GM18907 (cell line): ENCODE results near the gene PPL.
"Not testable (repeated sequence)": the region's sequence is repeated elsewhere in the genome, so short reads cannot be mapped to it uniquely, and the experiment has no call there.

Experiments
- ATAC-seq: cut with Tn5 transposase; IDR thresholded peaks from one replicate; pipeline ENCODE4 v1.9.1; 2021; ENCODE audit warnings: mild to moderate bottlenecking, moderate library complexity; ENCODE audit not compliant: unreplicated experiment

The PPL gene

DNA sequence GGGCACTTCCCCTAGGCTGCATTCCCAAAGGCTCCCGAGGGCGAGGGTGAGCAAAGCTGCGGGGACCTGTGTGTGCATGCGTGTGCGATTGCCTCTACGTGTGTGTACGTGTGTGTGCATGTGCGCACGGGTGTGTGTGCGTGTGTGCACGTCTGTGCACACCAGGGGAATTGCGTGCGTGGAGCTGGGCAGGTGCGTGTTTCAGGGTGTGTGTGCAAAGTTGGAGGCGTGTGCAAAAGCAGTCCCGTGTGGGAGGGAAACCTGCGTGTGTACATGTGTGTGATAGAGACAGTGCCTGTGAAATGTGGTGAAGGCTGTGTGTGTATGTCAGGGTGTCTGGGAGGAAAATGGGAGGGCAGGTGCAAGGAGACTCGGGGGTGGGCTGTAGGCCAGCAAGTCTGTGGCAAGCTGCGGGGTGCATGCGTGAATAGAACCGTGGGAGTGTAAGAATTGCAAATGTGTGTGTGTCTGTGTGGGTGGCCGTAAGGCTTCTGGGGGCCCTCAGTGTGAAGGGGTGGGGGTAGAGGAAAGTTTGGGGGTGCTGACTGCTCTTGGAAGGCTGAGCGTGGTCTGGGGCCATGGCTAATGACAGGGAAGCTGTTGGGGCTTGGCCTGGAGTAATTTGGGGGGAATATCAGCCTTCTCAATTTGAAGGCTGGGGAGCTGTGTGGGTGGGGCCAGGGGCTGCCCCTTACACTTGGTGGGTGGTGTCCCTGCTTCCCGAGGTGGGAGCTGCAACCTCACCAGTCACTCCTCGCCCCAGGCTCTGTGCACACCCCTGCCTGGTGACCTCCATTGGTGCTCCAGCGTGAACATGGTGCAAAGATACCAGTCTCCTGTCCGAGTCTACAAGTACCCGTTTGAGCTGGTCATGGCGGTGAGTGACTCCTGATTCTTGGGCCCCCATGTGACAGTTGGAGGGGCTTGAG, 21.8 kb upstream of the PPL start:
- no peak for ATAC-seq

DNA sequence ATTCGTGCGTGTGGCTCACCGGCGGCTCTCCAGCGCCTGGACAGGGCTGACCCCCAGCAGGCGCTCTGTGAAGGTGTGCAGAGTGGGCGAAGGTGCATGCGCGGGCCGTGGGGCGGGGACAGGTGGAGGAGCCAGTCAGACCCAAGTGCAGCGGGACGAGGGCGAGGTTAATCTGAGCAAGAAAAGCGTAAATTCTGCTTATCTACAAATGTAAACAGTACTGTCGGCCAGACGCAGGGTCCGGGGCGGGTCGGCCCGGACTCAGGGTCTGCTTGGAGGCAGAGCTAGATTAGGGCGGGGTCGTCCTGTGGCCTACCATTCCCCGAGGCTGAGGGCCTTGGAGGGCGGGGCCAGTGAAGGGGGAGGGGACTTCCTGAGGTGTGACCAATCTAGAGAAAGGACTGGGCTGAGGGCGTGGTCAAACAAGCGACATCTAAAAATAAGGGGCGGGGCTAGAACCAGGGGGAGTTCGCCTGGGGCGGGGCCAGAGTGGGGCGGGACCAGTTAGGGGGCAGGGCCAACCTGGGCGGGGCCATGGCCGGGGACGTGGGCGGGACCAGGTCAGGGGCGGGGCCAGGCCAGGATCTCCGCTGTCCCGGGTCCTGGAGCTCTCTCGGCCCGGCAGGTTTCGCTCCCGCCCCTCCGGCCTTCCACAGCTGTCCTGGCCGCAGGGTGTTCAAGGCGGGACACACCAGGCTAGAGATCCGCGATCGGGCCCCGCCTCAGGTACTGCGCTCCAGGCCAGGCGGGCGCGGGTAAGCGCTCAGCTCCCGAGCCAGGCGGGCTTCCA, 21.0 kb upstream of the PPL start, which contains the start of gene SEC14L5:
TSS of gene SEC14L5 (plus strand) at position 611 of the 790 bp plus-strand sequence. CDS start 994 bp downstream, outside the sequence.
- peak; percentile 71 for ATAC-seq

DNA sequence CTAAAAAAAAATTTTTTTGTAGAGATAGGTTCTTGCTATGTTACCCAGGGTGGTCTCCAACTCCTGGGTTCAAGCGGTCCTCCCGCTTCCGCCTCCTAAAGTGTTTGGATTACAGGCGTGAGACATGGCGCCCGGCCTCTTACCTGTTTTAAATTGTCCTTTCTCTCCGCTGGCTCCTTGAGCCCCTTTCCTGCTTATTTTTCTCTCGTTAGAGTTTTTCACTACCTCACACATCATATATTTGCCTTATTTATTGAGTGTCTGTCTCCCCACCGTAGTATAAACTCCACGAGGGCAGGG, 20.4 kb upstream of the PPL start:
- no peak for ATAC-seq

DNA sequence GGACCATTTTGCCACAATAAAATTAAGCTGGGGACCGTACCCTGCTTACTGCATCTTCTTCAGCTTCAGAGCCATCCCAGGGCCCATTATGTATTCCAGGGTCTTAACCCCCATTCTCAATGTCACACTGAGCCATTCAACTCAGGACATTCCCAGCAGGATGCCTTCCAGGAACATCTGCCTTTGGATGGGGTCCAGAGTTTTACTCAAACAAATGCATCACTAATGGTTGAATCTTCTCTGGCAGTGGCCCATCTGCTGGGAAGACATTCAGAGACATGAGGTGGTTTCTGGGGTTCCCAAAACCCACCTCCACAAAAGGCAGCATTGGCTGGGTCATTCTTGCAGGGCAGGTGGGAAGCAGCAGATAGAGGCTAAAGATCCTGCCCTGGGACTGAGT, 17.8 kb upstream of the PPL start:
- ATAC-seq = no peak

DNA sequence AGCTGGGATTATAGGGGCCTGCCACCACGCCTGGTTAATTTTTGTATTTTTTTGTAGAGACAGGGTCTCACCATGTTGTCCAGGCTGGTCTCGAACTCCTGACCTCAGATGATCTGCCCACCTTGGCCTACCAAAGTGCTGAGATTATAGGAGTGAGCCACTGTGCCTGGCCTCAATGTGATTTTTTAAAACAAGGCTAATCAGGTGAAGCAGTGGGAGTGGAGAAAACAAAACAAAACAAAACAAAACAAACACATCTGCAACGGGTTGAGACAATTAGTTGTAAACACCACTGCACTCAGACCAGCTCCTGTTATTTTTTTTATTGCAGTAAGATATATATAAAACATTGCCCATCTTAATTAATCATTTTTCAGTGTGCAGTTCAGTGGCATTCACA, 14.6 kb upstream of the PPL start:
- not testable (repeated sequence) for ATAC-seq

DNA sequence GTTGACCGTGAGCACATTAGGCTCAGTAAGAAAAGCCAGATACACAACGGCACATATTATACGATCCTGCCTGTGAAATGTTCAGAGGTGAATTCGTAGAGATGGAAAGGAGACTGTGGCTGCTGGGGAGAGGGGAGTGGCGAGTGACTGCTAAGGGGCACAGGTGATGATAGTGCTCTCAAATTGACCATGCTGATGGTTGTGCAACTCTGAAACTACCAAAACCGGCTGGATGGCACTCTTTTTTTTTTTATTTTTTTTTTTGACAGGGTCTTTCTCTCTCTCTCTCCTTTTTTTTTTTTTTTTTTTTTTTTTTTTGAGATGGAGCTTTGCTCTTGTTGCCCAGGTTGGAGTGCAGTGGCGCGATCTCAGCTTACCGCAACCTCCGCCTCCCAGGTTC, 13.0 kb upstream of the PPL start:
- ATAC-seq = no peak

DNA sequence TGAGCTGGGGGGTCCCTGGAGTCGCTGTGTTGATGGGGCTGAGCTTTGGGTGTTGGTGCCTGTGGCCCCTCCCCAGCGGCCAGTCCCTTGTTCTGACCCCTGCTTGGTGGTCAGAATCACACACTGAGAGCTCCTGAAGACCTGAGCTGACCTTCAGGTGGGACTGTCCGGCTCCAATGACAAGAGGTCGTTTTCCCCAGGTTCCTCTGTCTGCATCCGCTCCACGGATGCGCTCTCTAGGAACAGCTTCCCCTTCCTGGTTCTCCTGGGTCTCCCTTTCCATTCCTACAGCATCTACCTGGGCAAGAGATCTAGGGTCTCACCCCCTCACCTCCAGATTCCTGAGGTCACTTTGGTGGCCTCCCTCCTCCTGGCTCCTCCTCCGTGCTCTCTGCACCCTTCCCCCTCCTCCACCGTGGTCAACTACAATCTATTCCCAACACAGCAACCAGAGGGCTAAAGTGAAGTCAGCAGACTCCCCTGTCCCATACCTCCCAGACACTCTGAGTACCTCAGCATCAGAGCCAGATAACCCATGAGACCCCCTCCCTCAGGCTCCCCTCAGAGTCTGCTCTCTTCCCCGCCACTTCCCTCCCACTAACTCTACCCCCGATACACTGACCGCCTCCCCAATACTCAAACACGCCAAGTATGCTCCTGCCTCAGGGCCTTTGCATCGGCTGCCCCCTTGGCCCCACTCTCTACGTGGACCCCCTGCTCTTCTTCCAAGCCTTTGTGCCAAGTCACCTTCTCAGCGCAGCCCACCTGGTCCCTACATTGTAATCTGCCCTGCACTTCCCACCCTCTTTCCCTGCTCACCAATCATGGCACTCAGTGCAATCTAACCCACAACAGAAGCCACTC, 12.2 kb upstream of the PPL start:
- no peak for ATAC-seq

DNA sequence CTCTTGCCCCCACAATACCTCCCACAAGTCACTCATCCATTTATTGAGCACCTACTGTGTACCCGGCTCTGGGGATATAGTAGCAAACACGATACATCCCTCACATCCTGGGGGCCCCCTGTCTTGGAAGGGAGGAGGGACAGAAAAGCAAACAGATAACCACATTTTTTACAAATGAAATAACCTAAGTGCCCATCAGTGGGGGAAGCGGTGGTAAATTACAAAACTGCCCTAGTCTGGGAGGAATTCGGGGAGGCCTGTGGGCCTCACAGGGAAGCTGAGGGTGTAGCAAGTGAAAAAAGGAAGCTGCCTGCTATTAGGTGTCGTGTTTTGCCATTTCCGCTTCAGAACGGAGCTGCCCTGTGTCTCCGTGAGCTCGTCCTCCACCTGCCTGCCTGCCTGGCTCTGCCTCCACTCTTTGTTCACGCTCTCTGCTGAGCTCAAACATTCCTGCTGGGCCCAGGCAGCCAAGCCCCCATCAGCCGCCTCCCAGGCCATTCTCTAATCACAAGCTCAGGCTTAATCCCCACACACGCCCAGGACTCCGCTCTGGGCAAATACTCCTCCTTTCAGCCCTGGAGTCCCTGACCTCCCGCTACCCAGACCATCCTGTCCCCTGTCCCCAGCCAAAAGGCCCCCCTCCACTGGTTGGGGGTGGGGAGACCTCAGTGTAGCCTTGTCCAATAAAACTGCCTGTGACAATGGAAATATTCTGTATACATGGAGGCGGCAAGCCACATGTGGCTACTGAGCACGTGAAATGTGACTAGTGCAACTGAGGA, 11.0 kb upstream of the PPL start:
- no peak for ATAC-seq

DNA sequence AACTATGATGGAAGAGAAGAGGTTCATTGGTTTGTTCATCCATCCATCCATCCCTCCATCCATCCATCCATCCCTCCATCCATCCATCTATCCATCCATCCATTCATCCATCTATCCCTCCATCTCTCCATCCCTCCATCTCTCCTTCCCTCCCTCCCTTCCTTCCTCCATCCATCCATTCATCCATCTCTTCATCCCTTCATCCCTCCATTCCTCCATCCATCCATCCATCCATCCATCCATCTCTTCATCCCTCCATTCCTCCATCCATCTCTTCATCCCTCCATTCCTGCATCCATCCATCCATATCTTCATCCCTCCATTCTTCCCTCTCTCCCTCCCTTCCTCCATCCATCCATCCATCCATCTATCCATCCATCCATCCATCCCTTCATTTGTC, 10.0 kb upstream of the PPL start:
- no peak for ATAC-seq

DNA sequence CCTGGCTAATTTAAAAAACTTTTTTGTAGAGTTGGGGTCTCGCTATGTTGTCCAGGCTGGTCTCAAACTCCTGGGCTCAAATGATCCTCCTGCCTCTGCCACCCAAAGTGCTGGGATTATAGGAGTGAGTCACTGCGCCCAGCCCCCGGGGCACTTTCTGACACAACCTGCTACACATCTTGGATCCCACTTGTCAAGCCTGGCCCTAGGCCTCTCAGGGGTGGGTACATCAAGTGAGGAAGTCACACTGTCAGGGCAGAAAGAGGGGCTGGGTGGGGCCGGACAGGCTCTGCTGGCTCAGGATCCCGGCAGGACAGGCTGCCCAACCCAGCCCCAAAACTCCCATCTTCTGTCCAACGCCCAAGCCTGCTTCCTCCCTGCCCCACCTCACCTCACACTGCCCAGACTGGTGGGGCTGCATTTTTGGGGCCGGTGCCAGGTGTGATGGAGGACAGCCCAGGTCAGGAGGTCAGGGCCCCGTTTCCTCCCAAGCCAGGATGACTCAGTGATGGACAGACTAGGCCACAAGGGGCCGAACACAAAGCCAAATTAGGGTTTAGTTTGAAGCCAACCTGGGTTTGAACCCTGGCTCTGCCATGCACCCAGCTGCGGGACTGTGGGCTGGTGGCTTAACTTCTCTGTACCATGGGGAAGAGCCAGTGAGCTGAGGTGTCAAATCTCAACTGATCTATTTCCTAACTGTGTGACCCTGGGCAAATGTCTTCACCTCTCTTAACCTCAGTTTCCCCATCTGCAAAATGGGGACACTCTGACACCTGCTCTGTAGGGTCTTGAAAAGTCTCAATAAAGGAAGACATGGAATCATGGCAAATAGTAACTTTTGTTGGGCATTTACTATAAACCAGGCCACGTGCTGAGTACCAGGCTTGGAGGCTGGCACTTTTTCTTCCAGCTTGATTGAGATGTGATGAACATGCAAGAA, 8.9 kb upstream of the PPL start:
- no peak for ATAC-seq

DNA sequence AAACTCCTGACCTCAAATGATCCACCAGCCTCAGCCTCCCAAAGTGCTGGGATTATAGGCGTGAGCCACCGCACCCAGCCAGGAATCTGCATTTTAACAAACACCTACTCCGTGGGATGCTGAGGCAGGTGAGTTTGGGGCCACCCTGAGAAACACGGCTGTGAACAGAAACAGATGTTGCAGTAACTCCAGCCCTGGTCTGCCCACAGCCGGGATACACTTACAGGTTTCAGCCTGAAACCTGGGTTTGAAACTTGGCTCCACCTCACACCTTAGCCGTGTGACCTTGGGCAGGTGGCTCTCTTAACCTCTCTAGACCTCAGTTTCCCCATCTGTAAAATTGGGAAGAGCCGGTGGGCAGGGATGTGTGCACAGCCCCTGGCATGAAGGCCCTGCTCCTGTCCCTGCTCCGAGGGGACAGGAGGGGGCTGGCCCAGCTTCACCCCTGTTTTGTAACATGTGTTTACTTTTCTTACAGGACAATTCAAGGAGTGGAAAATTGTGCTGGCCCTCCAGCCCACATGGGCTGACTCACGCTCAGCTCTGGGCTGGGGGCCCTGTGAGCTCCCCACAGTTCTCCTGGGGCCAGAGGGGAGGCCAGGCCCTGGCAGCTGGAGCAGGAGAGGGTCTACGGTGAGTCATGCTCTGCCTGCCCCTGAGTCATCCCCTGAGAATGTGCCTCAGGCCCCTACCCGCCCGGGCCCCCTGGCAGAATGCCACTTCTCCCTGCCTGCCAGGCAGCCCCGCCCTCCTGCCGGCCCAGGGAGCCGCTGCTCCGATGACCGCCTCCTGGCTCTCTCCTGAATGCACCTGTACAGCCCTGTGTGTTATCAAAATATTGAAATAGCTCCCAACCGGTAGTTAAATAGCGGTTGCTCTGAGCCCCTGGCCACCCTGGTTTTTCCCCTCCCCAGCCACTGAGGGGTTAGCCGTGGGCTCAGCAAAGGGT, 7.7 kb upstream of the PPL start:
- no peak for ATAC-seq

DNA sequence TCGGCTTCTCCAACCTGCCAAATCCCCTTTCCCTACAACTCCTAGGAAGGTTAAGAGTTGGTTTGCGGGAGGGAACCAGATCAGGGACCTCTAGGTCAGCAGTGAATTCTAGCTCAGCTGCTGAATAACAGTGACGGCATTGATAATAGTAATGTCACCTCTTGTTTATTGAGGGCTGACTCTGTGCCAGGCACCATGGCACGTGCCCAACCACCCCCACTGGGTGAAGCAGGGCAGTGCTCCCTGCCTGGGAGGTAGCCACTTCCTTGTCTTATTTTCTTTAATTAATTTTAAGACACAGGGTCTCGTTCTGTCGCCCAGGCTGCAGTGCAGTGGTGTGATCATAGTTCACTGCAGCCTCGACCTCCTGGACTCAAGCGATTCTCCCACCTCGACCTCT, 5.5 kb upstream of the PPL start:
- ATAC-seq = no peak

DNA sequence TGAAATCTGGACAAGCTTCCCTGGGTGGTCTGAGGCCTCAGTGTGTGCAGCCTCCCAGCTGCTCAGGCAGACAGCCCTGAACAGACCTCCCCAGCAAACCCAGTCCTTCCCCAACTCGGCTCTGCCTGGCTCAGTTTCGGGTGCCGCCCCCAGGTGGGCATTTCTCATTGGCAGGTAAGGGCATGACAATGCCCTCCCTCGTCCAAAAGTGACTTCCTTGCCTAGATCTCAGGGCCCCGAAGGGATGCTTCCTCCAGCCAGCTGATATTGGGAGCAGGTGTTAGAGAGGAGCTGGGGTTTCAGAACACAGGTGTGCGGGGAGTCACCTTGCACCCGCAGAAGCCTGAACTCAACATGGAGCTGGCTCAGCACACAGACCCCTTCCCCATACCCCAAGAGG, 3.8 kb upstream of the PPL start:
- ATAC-seq = no peak

DNA sequence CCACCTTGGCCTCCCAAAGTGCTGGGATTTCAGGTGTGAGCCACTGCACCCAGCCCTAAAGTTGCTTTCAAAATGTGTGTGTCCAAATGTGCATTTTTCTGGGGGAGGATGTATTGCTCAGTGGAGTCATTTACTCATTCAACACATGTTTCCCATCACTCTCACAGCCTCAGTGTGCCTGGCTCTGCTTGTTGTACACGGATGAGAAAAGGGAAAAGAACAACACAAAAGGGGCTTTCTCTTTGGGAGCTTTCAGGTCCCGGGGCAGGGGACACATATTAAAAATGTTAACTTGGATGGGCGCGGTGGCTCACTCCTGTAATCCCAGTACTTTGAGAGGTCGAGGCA, 1.7 kb upstream of the PPL start:
- no peak for ATAC-seq

DNA sequence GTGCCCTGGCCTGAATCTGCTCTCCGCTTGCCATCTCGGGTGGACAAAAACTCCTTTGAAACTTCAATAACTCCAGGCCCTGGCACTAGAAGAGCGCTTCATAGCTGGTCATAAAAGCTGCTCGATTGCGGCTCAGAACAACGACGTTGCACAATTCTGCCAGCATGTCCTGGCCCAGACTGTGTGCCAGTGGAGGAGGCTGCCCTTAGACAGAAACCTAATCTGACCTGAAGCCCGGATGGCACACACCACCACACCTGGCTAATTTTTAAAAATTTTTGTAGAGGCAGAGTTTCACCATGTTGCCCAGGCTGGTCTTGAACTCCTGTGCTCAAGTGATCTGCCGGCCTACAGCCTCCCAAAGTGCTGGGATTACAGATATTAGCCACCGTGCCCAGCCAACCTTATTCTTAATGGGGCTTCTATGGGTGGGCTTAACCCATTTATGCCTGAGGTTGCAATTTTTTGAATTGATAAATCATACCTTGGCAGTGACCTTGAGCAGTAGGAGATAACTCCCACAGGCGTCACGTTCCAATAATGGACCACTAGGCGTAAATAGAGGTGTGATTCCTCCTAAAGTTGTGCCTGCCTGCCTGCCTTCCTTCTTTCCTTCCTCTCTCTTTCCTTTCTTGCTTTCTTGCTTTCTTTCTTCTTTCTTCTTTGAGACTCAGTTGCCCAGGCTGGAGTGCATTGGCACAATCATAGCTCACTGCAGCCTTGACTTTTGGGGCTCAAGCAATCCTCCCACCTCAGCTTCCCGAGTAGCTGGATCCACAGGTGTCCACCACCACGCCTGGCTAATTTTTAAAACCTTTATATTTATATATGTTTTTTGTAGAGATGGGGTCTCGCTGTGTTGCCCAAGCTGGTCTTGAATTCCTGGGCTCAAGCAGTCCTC, 1.1 kb upstream of the PPL start:
- ATAC-seq = no peak

DNA sequence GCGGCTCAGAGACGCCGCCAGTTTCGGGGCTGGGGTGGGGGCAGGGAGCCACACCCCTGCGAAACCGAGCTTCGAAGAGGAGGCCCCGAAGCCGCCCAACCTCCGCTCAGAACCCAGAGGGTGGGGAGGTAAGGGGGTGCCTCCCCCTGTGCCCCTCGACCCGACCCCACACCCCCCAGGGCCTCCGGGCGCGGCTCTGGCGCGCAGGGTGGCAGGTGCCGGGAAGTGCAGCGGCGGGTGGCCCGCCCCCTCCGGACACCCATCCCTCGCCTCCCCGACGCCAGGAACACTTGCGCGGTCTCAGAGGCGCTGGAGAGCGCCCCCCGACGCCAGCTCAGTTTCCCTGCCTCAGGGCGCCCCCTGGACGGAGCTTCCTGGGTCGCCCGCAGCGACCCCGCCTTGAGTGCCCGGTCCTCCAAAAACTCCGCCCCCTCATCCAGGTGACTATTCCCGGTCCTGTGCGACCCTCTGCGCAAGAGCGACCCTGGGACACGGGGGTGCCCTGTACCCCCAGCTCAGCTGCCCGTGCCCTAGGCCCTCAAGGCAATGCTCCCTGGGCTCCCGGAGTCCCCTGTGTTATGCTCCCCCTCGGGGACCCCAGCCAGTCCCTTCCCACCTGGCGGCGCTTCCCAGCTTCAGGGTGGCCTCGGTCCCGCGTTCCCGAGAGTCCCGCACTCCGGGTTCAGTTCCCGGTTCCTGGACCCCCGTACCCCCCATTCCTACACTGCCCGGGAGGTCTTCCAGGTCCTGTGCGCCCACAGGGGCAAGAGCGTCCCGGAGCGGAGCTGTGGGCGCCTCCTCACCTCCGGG, 562 bp downstream of the PPL start:
- ATAC-seq = no peak
